Measurements from ENCODE around the gene MAP7. TPM values are rescaled to one million over a fixed set of nuclear protein-coding genes. Genes with fewer than 3 reads are reported as not detected.

MAP7 gene
- total RNA-seq, 5 donors from 2014 or later (not counting 1 experiment from before 2014, with no cell fraction given): 0.33 to 0.73 (median 0.57) TPM

DNA sequence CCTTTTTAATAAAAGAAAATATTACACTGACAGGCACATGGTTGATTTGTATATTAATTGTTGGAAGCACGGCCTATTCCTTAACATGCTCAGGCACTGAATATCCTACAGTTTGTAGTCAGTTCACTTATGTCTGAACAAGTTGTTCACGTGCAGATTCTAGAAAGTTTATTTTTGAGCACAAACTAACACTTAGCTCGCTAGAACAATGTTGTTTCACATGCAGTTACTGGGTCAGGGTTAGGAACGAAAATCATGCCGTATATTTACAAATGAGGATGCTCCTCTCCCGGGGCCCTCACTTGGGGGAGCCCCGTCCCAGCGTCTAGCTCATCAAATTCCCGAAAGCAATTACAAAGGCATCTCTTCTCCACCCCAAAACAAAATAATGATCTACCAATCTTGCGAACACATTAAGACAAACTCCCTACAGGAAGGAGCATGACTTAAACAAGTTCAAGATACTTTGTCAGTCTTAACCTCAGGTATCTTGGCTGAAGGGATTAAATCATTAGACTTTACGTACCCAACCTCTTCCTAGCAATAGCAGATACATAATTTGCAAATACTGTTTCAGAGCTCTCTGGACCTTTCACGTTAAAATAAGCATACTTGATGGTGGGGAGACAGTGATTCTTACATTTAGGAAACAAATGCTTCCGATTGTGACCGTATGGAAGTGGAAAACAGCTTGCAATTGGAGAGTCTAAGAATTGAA lies 1.5 kb downstream of the MAP7 start:
- Histone ChIP-seq H3K27me3 (replicated peaks in 1 of 2; ENCODE audit: control insufficient read depth in 2 of 2, extremely low read depth in 1 of 2, insufficient read depth in 2 of 2, low read length in 1 of 2) (peaks cover 2 to 24% of the 10 kb centered on the region in 2 experiments), H3K27ac (ENCODE audit: low read length) (no peak overlapping the region), H3K9me3 (no peaks in the 10 kb centered on the region), H3K4me1 (ENCODE audit: control insufficient read depth in 1 of 2, extremely low read depth in 1 of 2, insufficient read depth in 2 of 2, low read length in 2 of 2) (peaks cover 2 to 12% of the 10 kb centered on the region in 2 experiments), H3K4me3 (ENCODE audit: control insufficient read depth in 1 of 2, extremely low read depth in 1 of 2, low read length in 1 of 2) (no peak overlapping the region), H3K36me3 (ENCODE audit: control insufficient read depth in 2 of 2, extremely low read depth in 1 of 2, insufficient read depth in 1 of 2, low read length in 1 of 2) (no peaks in the 10 kb centered on the region)
- Mint-ChIP-seq H3K27ac (no peak overlapping the region), H3K9me3 (no peaks in the 10 kb centered on the region), H3K4me1 (peaks cover 4 to 15% (median 5%) of the 10 kb centered on the region in 3 donors), H3K27me3 (peaks cover 45 to 46% of the 10 kb centered on the region in 2 donors), H3K4me3 (peak overlapping the region; percentile 59 to 66 (median 61)), H3K36me3 (no peaks in the 10 kb centered on the region)
- 97% methylated on average over 9 of the region's 14 CpGs for WGBS (ENCODE audit: insufficient coverage)
- POLR2A ChIA-PET: interaction anchor here in 1 of 2 donors (0.6 kb wide), 1 partner anchor 37 kb away, joined by 3 read pairs; no protein-coding TSS in a partner anchor
- no peak for ATAC-seq (replicated peaks in 1 of 4)
- DNase-seq: no peak
- CTCF ChIA-PET: interaction anchor here in 1 of 2 donors (0.6 to 0.9 kb wide), 2 partner anchors 13 to 242 kb away, joined by 3 read pairs; no protein-coding TSS in a partner anchor

GRCh38 chr6:136547871-136548270 lies 2.4 kb downstream of the MAP7 start:
- Mint-ChIP-seq H3K9me3 (no peaks in the 10 kb centered on the region), H3K36me3 (no peaks in the 10 kb centered on the region), H3K4me3 (no peak overlapping the region), H3K4me1 (peaks cover 4 to 15% (median 5%) of the 10 kb centered on the region in 3 donors), H3K27me3 (peaks cover 49 to 51% of the 10 kb centered on the region in 2 donors), H3K27ac (no peak overlapping the region)
- DNase-seq: no peak
- ChIA-PET CTCF (interaction anchor here in 1 of 2 donors (1.1 kb wide), 1 partner anchor 22 kb away, joined by 3 read pairs; no protein-coding TSS in a partner anchor), POLR2A (no interaction called here)
- no peak for ATAC-seq (replicated peaks in 1 of 4)
- Histone ChIP-seq H3K4me1 (ENCODE audit: control insufficient read depth in 1 of 2, extremely low read depth in 1 of 2, insufficient read depth in 2 of 2, low read length in 2 of 2) (peaks cover 2 to 12% of the 10 kb centered on the region in 2 experiments), H3K27ac (ENCODE audit: low read length) (no peak overlapping the region), H3K36me3 (ENCODE audit: control insufficient read depth in 2 of 2, extremely low read depth in 1 of 2, insufficient read depth in 1 of 2, low read length in 1 of 2) (no peaks in the 10 kb centered on the region), H3K9me3 (no peaks in the 10 kb centered on the region), H3K4me3 (ENCODE audit: control insufficient read depth in 1 of 2, extremely low read depth in 1 of 2, low read length in 1 of 2) (no peak overlapping the region), H3K27me3 (replicated peaks in 1 of 2; ENCODE audit: control insufficient read depth in 2 of 2, extremely low read depth in 1 of 2, insufficient read depth in 2 of 2, low read length in 1 of 2) (peaks cover 2 to 24% of the 10 kb centered on the region in 2 experiments)
- WGBS (ENCODE audit: insufficient coverage): no CpG with 5 or more reads among the region's 1 CpG

DNA sequence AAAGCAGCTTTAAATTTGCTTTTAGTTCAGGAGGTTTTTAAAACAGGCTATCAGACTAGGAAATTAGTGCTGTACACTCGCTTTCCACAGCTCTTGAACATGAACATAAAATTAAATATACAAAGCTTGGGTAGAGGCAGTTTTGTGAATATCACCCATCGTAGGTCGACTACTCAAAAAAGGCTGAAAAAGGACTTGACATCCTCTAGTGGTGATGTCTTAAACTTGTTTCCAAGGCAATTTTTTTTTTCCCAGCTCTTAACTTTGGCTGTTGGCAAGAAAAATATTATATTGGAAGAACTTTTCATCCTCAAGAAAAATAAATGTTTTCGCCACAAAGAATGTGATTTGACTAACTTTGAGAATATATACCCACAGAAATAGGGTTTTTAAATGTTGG lies 2.9 kb downstream of the MAP7 start:
- POLR2A ChIA-PET: interaction anchor here in 1 of 2 donors (0.6 kb wide), 1 partner anchor 255 kb away, joined by 3 read pairs; no protein-coding TSS in a partner anchor
- Histone ChIP-seq H3K4me3 (ENCODE audit: control insufficient read depth in 1 of 2, extremely low read depth in 1 of 2, low read length in 1 of 2) (no peak overlapping the region), H3K27me3 (replicated peaks in 1 of 2; ENCODE audit: control insufficient read depth in 2 of 2, extremely low read depth in 1 of 2, insufficient read depth in 2 of 2, low read length in 1 of 2) (peaks cover 2 to 24% of the 10 kb centered on the region in 2 experiments), H3K9me3 (no peaks in the 10 kb centered on the region), H3K27ac (ENCODE audit: low read length) (no peak overlapping the region), H3K4me1 (ENCODE audit: control insufficient read depth in 1 of 2, extremely low read depth in 1 of 2, insufficient read depth in 2 of 2, low read length in 2 of 2) (peaks cover 2 to 12% of the 10 kb centered on the region in 2 experiments), H3K36me3 (ENCODE audit: control insufficient read depth in 2 of 2, extremely low read depth in 1 of 2, insufficient read depth in 1 of 2, low read length in 1 of 2) (no peaks in the 10 kb centered on the region)
- CTCF ChIA-PET: interaction anchor here in 1 of 2 donors (0.6 to 1.1 kb wide), 2 partner anchors 21 to 51 kb away, joined by 3 read pairs; no protein-coding TSS in a partner anchor
- H3K9me3 Mint-ChIP-seq: no peaks in the 10 kb centered on the region
- no peak overlapping the region for H3K4me3 Mint-ChIP-seq
- ATAC-seq (replicated peaks in 1 of 4): no peak
- peaks cover 4 to 15% (median 5%) of the 10 kb centered on the region in 3 donors for H3K4me1 Mint-ChIP-seq
- H3K27me3 Mint-ChIP-seq: peaks cover 51 to 52% of the 10 kb centered on the region in 2 donors
- WGBS (ENCODE audit: insufficient coverage): no CpG with 5 or more reads among the region's 4 CpGs
- H3K27ac Mint-ChIP-seq: no peak overlapping the region
- no peak for DNase-seq
- H3K36me3 Mint-ChIP-seq: no peaks in the 10 kb centered on the region

DNA sequence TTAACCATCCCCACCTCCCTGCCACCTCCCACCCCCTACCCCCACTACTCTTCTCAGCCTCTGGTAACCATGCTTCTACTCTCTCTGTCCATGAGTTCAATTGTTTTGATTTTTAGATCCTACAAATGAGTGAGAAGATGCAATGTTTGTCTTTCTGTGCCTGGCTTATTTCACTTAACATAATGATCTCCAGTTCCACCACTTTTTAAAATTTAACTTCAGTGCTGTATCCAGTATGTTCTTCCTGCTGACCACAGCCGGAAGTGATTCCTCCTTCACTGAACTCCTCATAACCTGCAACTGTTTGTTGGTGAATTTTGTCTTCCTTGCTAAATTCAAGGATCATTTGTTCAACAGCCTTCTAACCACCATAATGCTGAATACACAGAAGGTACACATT lies 3.9 kb downstream of the MAP7 start:
- H3K36me3 Mint-ChIP-seq: no peaks in the 10 kb centered on the region
- ChIA-PET POLR2A (no interaction called here), CTCF (no interaction called here)
- ATAC-seq (replicated peaks in 1 of 4): no peak
- H3K27me3 Mint-ChIP-seq: peaks cover 51% of the 10 kb centered on the region in 2 donors
- no peak overlapping the region for H3K27ac Mint-ChIP-seq
- Histone ChIP-seq H3K27me3 (replicated peaks in 1 of 2; ENCODE audit: control insufficient read depth in 2 of 2, extremely low read depth in 1 of 2, insufficient read depth in 2 of 2, low read length in 1 of 2) (peaks cover 2 to 24% of the 10 kb centered on the region in 2 experiments), H3K36me3 (ENCODE audit: control insufficient read depth in 2 of 2, extremely low read depth in 1 of 2, insufficient read depth in 1 of 2, low read length in 1 of 2) (no peaks in the 10 kb centered on the region), H3K4me1 (ENCODE audit: control insufficient read depth in 1 of 2, extremely low read depth in 1 of 2, insufficient read depth in 2 of 2, low read length in 2 of 2) (peaks cover 2 to 12% of the 10 kb centered on the region in 2 experiments), H3K9me3 (no peaks in the 10 kb centered on the region), H3K27ac (ENCODE audit: low read length) (no peak overlapping the region), H3K4me3 (ENCODE audit: control insufficient read depth in 1 of 2, extremely low read depth in 1 of 2, low read length in 1 of 2) (no peak overlapping the region)
- no peak for DNase-seq
- peaks cover 4 to 13% (median 5%) of the 10 kb centered on the region in 3 donors for H3K4me1 Mint-ChIP-seq
- H3K4me3 Mint-ChIP-seq: no peak overlapping the region
- WGBS (ENCODE audit: insufficient coverage): no CpG with 5 or more reads among the region's 1 CpG
- no peaks in the 10 kb centered on the region for H3K9me3 Mint-ChIP-seq

DNA sequence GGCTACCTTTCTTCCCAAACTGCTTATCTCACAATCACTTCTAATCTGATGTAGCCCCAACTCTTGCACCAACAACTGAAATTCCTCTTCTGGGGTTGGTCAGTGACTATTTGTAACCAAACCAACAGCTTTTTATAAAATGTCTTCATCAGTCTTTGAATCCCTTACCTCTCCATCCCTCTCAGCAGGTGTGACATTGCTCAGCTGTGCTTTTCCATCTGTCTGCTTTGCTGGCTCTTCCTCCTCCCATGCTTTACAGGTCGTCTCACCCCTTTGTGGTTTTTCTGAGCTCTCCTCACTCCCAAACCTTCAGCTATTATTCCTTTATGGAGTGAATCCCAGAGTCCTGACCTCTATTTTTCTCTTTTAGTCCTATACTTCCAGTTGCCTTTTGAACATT lies 5.9 kb downstream of the MAP7 start:
- ChIA-PET POLR2A (no interaction called here), CTCF (no interaction called here)
- 38% methylated on average over 1 of the region's 1 CpG for WGBS (ENCODE audit: insufficient coverage)
- H3K4me3 Mint-ChIP-seq: no peak overlapping the region
- ATAC-seq (replicated peaks in 1 of 4): no peak
- H3K4me1 Mint-ChIP-seq: peaks cover 2 to 5% (median 3%) of the 10 kb centered on the region in 3 donors
- H3K36me3 Mint-ChIP-seq: no peaks in the 10 kb centered on the region
- H3K27me3 Mint-ChIP-seq: peaks cover 53 to 54% of the 10 kb centered on the region in 2 donors
- Histone ChIP-seq H3K27ac (ENCODE audit: low read length) (no peak overlapping the region), H3K4me3 (ENCODE audit: control insufficient read depth in 1 of 2, extremely low read depth in 1 of 2, low read length in 1 of 2) (no peak overlapping the region), H3K36me3 (ENCODE audit: control insufficient read depth in 2 of 2, extremely low read depth in 1 of 2, insufficient read depth in 1 of 2, low read length in 1 of 2) (no peaks in the 10 kb centered on the region), H3K9me3 (no peaks in the 10 kb centered on the region), H3K27me3 (replicated peaks in 1 of 2; ENCODE audit: control insufficient read depth in 2 of 2, extremely low read depth in 1 of 2, insufficient read depth in 2 of 2, low read length in 1 of 2) (peaks cover 2 to 13% of the 10 kb centered on the region in 2 experiments), H3K4me1 (ENCODE audit: control insufficient read depth in 1 of 2, extremely low read depth in 1 of 2, insufficient read depth in 2 of 2, low read length in 2 of 2) (peaks cover 0 to under 1% of the 10 kb centered on the region in 2 experiments)
- no peaks in the 10 kb centered on the region for H3K9me3 Mint-ChIP-seq
- no peak for DNase-seq
- no peak overlapping the region for H3K27ac Mint-ChIP-seq

DNA sequence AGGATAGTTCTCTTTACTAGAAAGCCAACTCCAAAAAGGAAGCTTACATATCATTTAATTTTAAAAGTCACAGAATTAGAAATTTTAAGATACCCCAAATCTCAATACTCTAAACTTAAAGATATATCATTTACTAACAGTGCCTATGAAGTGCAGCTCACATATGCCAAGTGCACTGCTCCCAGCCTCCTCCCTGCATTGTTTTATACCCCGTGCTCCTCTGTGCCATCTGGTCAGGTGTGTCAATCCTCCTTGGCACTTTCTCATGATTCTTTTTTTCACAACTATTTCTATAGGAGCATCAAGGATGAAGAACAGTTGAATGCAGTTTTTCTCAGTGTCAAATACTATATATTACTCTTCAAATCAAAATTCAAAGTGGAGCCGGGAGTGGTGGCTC lies 8.8 kb downstream of the MAP7 start:
- Mint-ChIP-seq H3K27me3 (peaks cover 33 to 35% of the 10 kb centered on the region in 2 donors), H3K4me3 (no peak overlapping the region), H3K27ac (no peak overlapping the region), H3K9me3 (peaks cover 0 to 2% (median 0%) of the 10 kb centered on the region in 3 donors), H3K4me1 (no peaks in the 10 kb centered on the region), H3K36me3 (no peaks in the 10 kb centered on the region)
- no peak for ATAC-seq (replicated peaks in 1 of 4)
- H3K4me1 ChIP-seq (ENCODE audit: control insufficient read depth in 1 of 2, extremely low read depth in 1 of 2, insufficient read depth in 2 of 2, low read length in 2 of 2): no peaks in the 10 kb centered on the region
- no CpG with 5 or more reads among the region's 2 CpGs for WGBS (ENCODE audit: insufficient coverage)
- ChIA-PET CTCF (interaction anchor here (0.7 to 1.0 kb wide), 2 partner anchors 30 to 103 kb away, joined by 3 read pairs; no protein-coding TSS in a partner anchor), POLR2A (interaction anchor here in 1 of 2 donors (0.6 kb wide), 1 partner anchor 15 kb away, joined by 3 read pairs; no protein-coding TSS in a partner anchor)
- DNase-seq: no peak
- H3K36me3 ChIP-seq (ENCODE audit: control insufficient read depth in 2 of 2, extremely low read depth in 1 of 2, insufficient read depth in 1 of 2, low read length in 1 of 2): no peaks in the 10 kb centered on the region
- H3K9me3 ChIP-seq: no peaks in the 10 kb centered on the region
- no peak overlapping the region for H3K4me3 ChIP-seq (ENCODE audit: control insufficient read depth in 1 of 2, extremely low read depth in 1 of 2, low read length in 1 of 2)
- peaks cover 2 to 9% of the 10 kb centered on the region in 2 experiments for H3K27me3 ChIP-seq (replicated peaks in 1 of 2; ENCODE audit: control insufficient read depth in 2 of 2, extremely low read depth in 1 of 2, insufficient read depth in 2 of 2, low read length in 1 of 2)
- H3K27ac ChIP-seq (ENCODE audit: low read length): no peak overlapping the region

All from T-cell (primary cell).